Measurements from ENCODE around the gene PPP1R2. TPM values are rescaled to one million over a fixed set of nuclear protein-coding genes. Genes with fewer than 3 reads are reported as not detected.

Gene PPP1R2
- total and polyA plus RNA-seq, 2 of the 13 experiments (the other 11 are each of a cell fraction or from before 2014, with no cell fraction given) = 36.5 to 86.5 TPM

GRCh38 chr3:195542698-195543499 is at the start of gene PPP1R2 (continued):
- TF ChIP-seq ZBTB4 (CRISPR knock-in tag; IDR thresholded peaks at IDR 0.05; ENCODE audit: borderline replicate concordance) (no peak), HCFC1 (IDR thresholded peaks at IDR 0.05; ENCODE audit: low read depth, low read length) (no peak), ZNF737 (CRISPR knock-in tag; IDR thresholded peaks at IDR 0.05; ENCODE audit: borderline replicate concordance) (0 out of 2 replicates have a peak, but pooled peaks have one; percentile 63), NCOA2 (CRISPR knock-in tag; IDR thresholded peaks at IDR 0.05) (peak; percentile 41; the same call in 1 of the 2 replicates), ZNF350 (CRISPR knock-in tag; IDR thresholded peaks at IDR 0.05; ENCODE audit: borderline replicate concordance, low read depth) (peak; percentile 53; the same call in 1 of the 2 replicates), TCF12 (IDR thresholded peaks at IDR 0.05) (no peak), TCF12 (CRISPR knock-in tag; IDR thresholded peaks at IDR 0.05) (0 out of 2 replicates have a peak, but pooled peaks have one; percentile 77), MXD4 (CRISPR knock-in tag; IDR thresholded peaks at IDR 0.05) (peak; percentile 48; the same call in 1 of the 2 replicates), ZNF331 (CRISPR knock-in tag; IDR thresholded peaks at IDR 0.05) (peak; percentile 59; the same call in 1 of the 2 replicates), HNF1B (CRISPR knock-in tag; IDR thresholded peaks at IDR 0.05) (no peak), REXO4 (CRISPR knock-in tag; IDR thresholded peaks at IDR 0.05; ENCODE audit: borderline replicate concordance) (no peak), SMAD9 (CRISPR knock-in tag; IDR thresholded peaks at IDR 0.05) (no peak), PRDM10 (CRISPR knock-in tag; IDR thresholded peaks at IDR 0.05; ENCODE audit: low read depth) (no peak), GPBP1L1 (CRISPR knock-in tag; IDR thresholded peaks at IDR 0.05) (no peak), ZBTB39 (CRISPR knock-in tag; IDR thresholded peaks at IDR 0.05) (peak; percentile 87; the same call in 1 of the 2 replicates), RNF2 (conservative IDR thresholded peaks at IDR 0.05; ENCODE audit: low read depth) (peak; percentile 58; the same call in 1 of the 2 replicates)
